CD14-positive monocyte (primary cell): Measurements from ENCODE around the gene RAB11B. TPM values are rescaled to one million over a fixed set of nuclear protein-coding genes. Genes with fewer than 3 reads are reported as not detected.

Source experiments
- DNase-seq, 3 donors: peaks; one replicate each; pipeline ENCODE4 v3.0.0-alpha.2; 2011 to 2022
- H2AFZ ChIP-seq: 2 replicates; pipeline ENCODE4 v1.6.0; 2012; ENCODE audit warnings: mild to moderate bottlenecking, low read depth, low read length, inconsistent platforms; ENCODE audit not compliant: insufficient read depth, poor library complexity, severe bottlenecking
- H3K27ac ChIP-seq, 2 donors: 1 replicate in 1 of 2; 2 replicates in 1 of 2; pipeline ENCODE4 v1.5.1; 2012 to 2013; ENCODE audit warnings: low read length in 2 of 2, control low read depth in 1 of 2, inconsistent platforms in 1 of 2, low read depth in 1 of 2, mild to moderate bottlenecking in 1 of 2
- H3K27me3 ChIP-seq, 2 donors: one replicate each; pipeline versions ENCODE4 v1.6.0 to v1.6.1; 2011 to 2013; ENCODE audit warnings: low read length in 2 of 2; ENCODE audit not compliant: control insufficient read depth in 2 of 2, insufficient read depth in 2 of 2
- H3K36me3 ChIP-seq, 2 donors: replicated peaks in 1 of 2; 1 replicate in 1 of 2; 2 replicates in 1 of 2; pipeline versions ENCODE4 v1.5.1 to v1.6.1; 2012 to 2013; ENCODE audit warnings: low read length in 2 of 2, control low read depth in 1 of 2, inconsistent platforms in 1 of 2, mild to moderate bottlenecking in 1 of 2; ENCODE audit not compliant: insufficient read depth in 2 of 2, control insufficient read depth in 1 of 2
- H3K4me1 ChIP-seq, 2 donors: 1 replicate in 1 of 2; 2 replicates in 1 of 2; pipeline versions ENCODE4 v1.5.1 to v1.6.1; 2012 to 2013; ENCODE audit warnings: low read length in 2 of 2, control low read depth in 1 of 2, inconsistent platforms in 1 of 2, mild to moderate bottlenecking in 1 of 2, moderate library complexity in 1 of 2; ENCODE audit not compliant: insufficient read depth in 2 of 2, control insufficient read depth in 1 of 2
- H3K4me2 ChIP-seq: replicated peaks from 2 replicates; pipeline ENCODE3; 2012; ENCODE audit warnings: low read length, moderate library complexity, mild to moderate bottlenecking; ENCODE audit not compliant: poor library complexity, severe bottlenecking; ENCODE audit errors: extremely low read depth
- H3K4me3 ChIP-seq, 3 experiments: fragments of 200-600 bp in 1 of 3; sonication (generic) in 1 of 3; replicated peaks in 1 of 3; 1 replicate in 2 of 3; 2 replicates in 1 of 3; pipeline ENCODE4 v1.5.1; 2011 to 2013; ENCODE audit warnings: low read length in 3 of 3, mild to moderate bottlenecking in 3 of 3, control low read depth in 2 of 3, low read depth in 2 of 3, inconsistent platforms in 1 of 3, moderate library complexity in 1 of 3
- H3K79me2 ChIP-seq: 2 replicates; pipeline ENCODE4 v1.6.0; 2012; ENCODE audit warnings: mild to moderate bottlenecking, control low read depth, inconsistent platforms, low read length, moderate library complexity; ENCODE audit not compliant: insufficient read depth
- H3K9ac ChIP-seq: 2 replicates; pipeline ENCODE4 v1.6.0; 2017; ENCODE audit warnings: low read length, mild to moderate bottlenecking; ENCODE audit not compliant: insufficient read depth, poor library complexity, severe bottlenecking
- H3K9me3 ChIP-seq, 2 donors: replicated peaks in 1 of 2; 1 replicate in 1 of 2; 2 replicates in 1 of 2; pipeline versions ENCODE4 v1.5.1 to v1.6.1; 2012 to 2013; ENCODE audit warnings: low read length in 2 of 2, control low read depth in 1 of 2; ENCODE audit not compliant: control insufficient read depth in 1 of 2, insufficient read depth in 1 of 2
- H4K20me1 ChIP-seq: 2 replicates; pipeline ENCODE4 v1.6.0; 2012; ENCODE audit warnings: mild to moderate bottlenecking, low read length, control low read depth, moderate library complexity; ENCODE audit not compliant: insufficient read depth
- H3K27ac Mint-ChIP-seq, 7 donors: one replicate each; pipeline ENCODE4 v1.8.0; 2020; ENCODE audit warnings: mild to moderate bottlenecking in 7 of 7, mixed read lengths in 7 of 7, moderate library complexity in 6 of 7, inconsistent platforms in 2 of 7
- H3K27me3 Mint-ChIP-seq, 3 donors: one replicate each; pipeline ENCODE4 v1.8.0; 2021 to 2022; ENCODE audit warnings: low read depth in 3 of 3, mild to moderate bottlenecking in 3 of 3, mixed read lengths in 3 of 3, moderate library complexity in 3 of 3, inconsistent platforms in 1 of 3
- H3K36me3 Mint-ChIP-seq, 2 donors: one replicate each; pipeline ENCODE4 v1.8.0; 2020; ENCODE audit warnings: mixed read lengths in 2 of 2, inconsistent platforms in 1 of 2, mild to moderate bottlenecking in 1 of 2
- H3K4me1 Mint-ChIP-seq: one replicate; pipeline ENCODE4 v1.8.0; 2020; ENCODE audit warnings: mild to moderate bottlenecking, mixed read lengths
- H3K4me3 Mint-ChIP-seq, 2 donors: one replicate each; pipeline ENCODE4 v1.8.0; 2020; ENCODE audit warnings: mild to moderate bottlenecking in 2 of 2, mixed read lengths in 2 of 2, moderate library complexity in 1 of 2
- H3K9me3 Mint-ChIP-seq, 7 donors: one replicate each; pipeline ENCODE4 v1.8.0; 2020 to 2022; ENCODE audit warnings: mixed read lengths in 7 of 7, mild to moderate bottlenecking in 6 of 7, moderate library complexity in 6 of 7, inconsistent platforms in 2 of 7
- CTCF ChIP-seq: fragments of 200-600 bp; IDR thresholded peaks from one replicate; pipeline ENCODE4 v1.8.0; 2022; ENCODE audit warnings: antibody characterized with exemption, mild to moderate bottlenecking
- WGBS: methylation state at CpG from one replicate; pipeline ENCODE4 v1.1.5; 2013; ENCODE audit warnings: missing lambda C conversion rate; ENCODE audit not compliant: insufficient coverage; 5-methylcytosine and 5-hydroxymethylcytosine counted together
- intact Hi-C, 2 donors: fragments of 100-400 bp; cut with micrococcal nuclease; formaldehyde crosslinking; loops; one replicate each; pipeline versions ENCODE4 v1.15.0 to v1.15.1; 2023
- polyA plus RNA-seq, 3 donors: library from polyadenylated mRNA; depleted of rRNA in 1 of 3; unstranded in 2 of 3; stranded (reverse) in 1 of 3; fragments of 300-500 nt in 2 of 3; fragments of >200 nt in 1 of 3; fragmentation: Illumina TruSeq in 2 of 3; gene quantifications; 1 replicate in 2 of 3; 2 replicates in 1 of 3; pipeline ENCODE4 v1.2.3, GENCODE V29; 2012 to 2021

The RAB11B gene
- polyA plus RNA-seq, 3 donors: 36.5 to 128 (median 45.4) TPM

- H2AFZ ChIP-seq: peak within 1 kb of the TSS; percentile 94
- H3K9me3 ChIP-seq: no peaks in the 10 kb centered on the region
- H3K27me3 Mint-ChIP-seq: peaks cover 0 to 2% (median 2%) of the 10 kb centered on the region in 3 donors
- peak within 1 kb of the TSS in 3 of 7 donors; percentile 3 to 86 (median 40) for H3K27ac Mint-ChIP-seq
- H3K4me3 Mint-ChIP-seq: peak within 1 kb of the TSS; percentile 73 to 84
- H3K4me3 ChIP-seq: peak within 1 kb of the TSS; percentile 75 to 93 (median 91)
- peak within 1 kb of the TSS; percentile 99 for H3K4me2 ChIP-seq
- H3K4me1 ChIP-seq: peaks cover 10 to 19% of the 10 kb centered on the region in 2 donors
- intact Hi-C loops: loop anchor here (5.0 to 10.0 kb wide), 4 partner anchors 34 to 164 kb away; partner anchors contain the start of genes MYO1F (in 1 of the 2) and ZNF414 (in 1 of the 2)
- H3K9me3 Mint-ChIP-seq: peaks cover 0 to 3% (median 0%) of the 10 kb centered on the region in 7 donors
- peak within 1 kb of the TSS; percentile 80 for H3K9ac ChIP-seq
- no peaks in the 10 kb centered on the region for H3K36me3 ChIP-seq
- 3% methylated on average over 83 of the region's 89 CpGs for WGBS
- H3K4me1 Mint-ChIP-seq: peaks cover 19% of the 10 kb centered on the region
- peak; percentile 75 for TF ChIP-seq CTCF
- peak within 1 kb of the TSS in 1 of 2 donors; percentile 73 for H3K27ac ChIP-seq
- no peaks in the 10 kb centered on the region for H3K79me2 ChIP-seq
- H3K36me3 Mint-ChIP-seq: peaks cover 0 to 7% of the 10 kb centered on the region in 2 donors
- no peaks in the 10 kb centered on the region for H4K20me1 ChIP-seq
- peak; percentile 96 to 97 (median 97) for DNase-seq
- H3K27me3 ChIP-seq: no peaks in the 10 kb centered on the region
Observed at GRCh38 chr19:8412783-8413628, 22.8 kb downstream of the RAB11B start, which contains the start of gene MARCHF2. Gene MARCHF2, plus strand, starts transcription at chr19:8413305. Its CDS starts 8,536 bp downstream, at chr19:8421841.

- no peaks in the 10 kb centered on the region for H3K9me3 ChIP-seq
- intact Hi-C loops: loop anchor here (5.0 to 10.0 kb wide), 4 partner anchors 34 to 164 kb away; partner anchors contain the start of genes MYO1F (in 1 of the 2) and ZNF414 (in 1 of the 2)
- peaks cover 0 to 3% (median 0%) of the 10 kb centered on the region in 7 donors for H3K9me3 Mint-ChIP-seq
- H3K4me1 ChIP-seq: peaks cover 14 to 25% of the 10 kb centered on the region in 2 donors
- peak overlapping the region; percentile 94 for H2AFZ ChIP-seq
- no peak for TF ChIP-seq CTCF
- no peaks in the 10 kb centered on the region for H4K20me1 ChIP-seq
- H3K27ac Mint-ChIP-seq: peak overlapping the region in 3 of 7 donors; percentile 3 to 68 (median 40)
- no peaks in the 10 kb centered on the region for H3K79me2 ChIP-seq
- peaks cover 0 to 2% (median 2%) of the 10 kb centered on the region in 3 donors for H3K27me3 Mint-ChIP-seq
- H3K36me3 Mint-ChIP-seq: peaks cover under 1 to 7% of the 10 kb centered on the region in 2 donors
- peaks cover 23% of the 10 kb centered on the region for H3K4me1 Mint-ChIP-seq
- peak overlapping the region; percentile 73 to 84 for H3K4me3 Mint-ChIP-seq
- peaks cover 0 to 2% of the 10 kb centered on the region in 2 donors for H3K36me3 ChIP-seq
- peak overlapping the region in 1 of 2 donors; percentile 73 for H3K27ac ChIP-seq
- DNase-seq: no peak
- peak overlapping the region; percentile 75 to 93 (median 91) for H3K4me3 ChIP-seq
- H3K27me3 ChIP-seq: no peaks in the 10 kb centered on the region
- WGBS: 14% methylated on average over 1 of the region's 3 CpGs
- peak overlapping the region; percentile 99 for H3K4me2 ChIP-seq
- H3K9ac ChIP-seq: peak overlapping the region; percentile 80
Observed at GRCh38 chr19:8413629-8413995, 23.5 kb downstream of the RAB11B start.
